ENCODE measurements around the gene RBBP6. TPM values are rescaled to one million over a fixed set of nuclear protein-coding genes. Genes with fewer than 3 reads are reported as not detected.
"Not testable (repeated sequence)": the region's sequence is repeated elsewhere in the genome, so short reads cannot be mapped to it uniquely, and the experiment has no call there.

The RBBP6 gene
- polyA plus RNA-seq, 1 donor, result 109 TPM

- no peak for DNase-seq
Observed at GRCh38 chr16:24553983-24554382, 14.6 kb downstream of the RBBP6 start.

DNA sequence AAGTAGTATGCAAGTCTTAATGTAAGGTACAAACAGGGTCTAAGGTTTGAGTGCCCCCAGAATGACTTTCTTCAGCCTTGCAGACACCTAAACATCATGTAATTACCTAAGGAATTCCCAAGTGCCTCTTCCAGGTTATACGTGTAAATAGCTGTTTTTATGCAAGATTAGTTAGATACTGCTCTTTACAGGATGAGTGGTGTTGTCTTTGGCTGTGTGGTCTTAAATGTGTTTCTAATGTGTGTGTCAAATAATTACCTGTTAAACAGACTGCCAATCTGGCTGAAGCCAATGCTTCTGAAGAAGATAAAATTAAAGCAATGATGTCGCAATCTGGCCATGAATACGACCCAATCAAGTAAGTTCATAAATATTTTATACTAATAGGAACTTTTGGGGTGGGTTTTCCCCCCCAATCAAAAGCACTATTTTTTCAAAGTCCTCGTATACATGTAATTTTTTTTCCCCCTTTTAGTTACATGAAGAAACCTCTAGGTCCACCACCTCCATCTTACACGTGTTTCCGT is 16.0 kb downstream of the RBBP6 start:
- no peak for DNase-seq

DNA sequence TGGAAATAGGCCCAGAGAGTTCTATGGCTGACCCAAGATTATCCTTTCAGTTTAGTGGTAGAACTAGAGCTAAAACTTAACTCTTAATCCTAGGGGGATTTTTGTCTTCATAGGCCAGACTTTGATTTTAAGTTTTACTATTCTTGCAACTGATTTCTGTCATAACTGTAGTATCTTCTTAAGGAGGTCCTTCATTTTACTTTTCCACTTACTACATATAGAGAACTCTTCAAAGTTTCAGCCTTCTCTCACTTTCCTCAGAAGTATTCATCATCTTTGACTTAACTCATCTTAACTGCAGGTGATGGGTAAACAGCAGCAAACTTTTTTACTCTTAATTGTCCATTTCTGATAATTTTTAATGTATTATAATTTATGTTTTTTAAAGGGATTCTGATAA is 23.4 kb downstream of the RBBP6 start:
- no peak for DNase-seq

DNA sequence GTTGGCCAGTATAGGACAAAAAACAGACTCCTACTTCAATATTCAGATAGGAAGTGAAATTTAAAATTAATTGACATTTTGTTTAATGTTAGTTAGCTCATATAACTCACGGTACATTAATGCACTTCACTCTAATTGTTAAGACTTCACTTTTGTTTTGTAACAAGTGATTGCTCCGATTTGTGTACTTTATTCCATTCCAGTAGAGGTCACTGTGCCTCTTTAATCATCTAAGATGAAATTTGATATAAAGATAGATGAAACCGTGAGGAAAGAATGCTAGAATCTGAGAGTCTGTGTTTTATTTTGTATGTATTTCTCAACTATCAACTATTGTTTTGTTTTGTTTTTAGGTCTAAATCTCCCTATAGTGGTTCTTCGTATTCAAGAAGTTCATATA is 29.0 kb downstream of the RBBP6 start:
- DNase-seq, result no peak

DNA sequence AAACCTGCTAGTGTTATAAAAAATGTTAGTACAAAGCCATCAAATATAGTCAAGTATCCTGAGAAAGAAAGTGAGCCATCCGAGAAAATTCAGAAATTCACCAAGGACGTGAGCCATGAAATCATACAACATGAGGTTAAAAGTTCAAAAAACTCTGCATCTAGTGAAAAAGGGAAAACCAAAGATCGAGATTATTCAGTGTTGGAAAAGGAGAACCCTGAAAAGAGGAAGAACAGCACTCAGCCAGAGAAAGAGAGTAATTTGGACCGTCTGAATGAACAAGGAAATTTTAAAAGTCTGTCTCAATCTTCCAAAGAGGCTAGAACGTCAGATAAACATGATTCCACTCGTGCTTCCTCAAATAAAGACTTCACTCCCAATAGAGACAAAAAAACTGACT is 31.7 kb downstream of the RBBP6 start:
- DNase-seq, result no peak

GRCh38 chr16:24572069-24572468 is 32.7 kb downstream of the RBBP6 start:
- no peak for DNase-seq

DNA sequence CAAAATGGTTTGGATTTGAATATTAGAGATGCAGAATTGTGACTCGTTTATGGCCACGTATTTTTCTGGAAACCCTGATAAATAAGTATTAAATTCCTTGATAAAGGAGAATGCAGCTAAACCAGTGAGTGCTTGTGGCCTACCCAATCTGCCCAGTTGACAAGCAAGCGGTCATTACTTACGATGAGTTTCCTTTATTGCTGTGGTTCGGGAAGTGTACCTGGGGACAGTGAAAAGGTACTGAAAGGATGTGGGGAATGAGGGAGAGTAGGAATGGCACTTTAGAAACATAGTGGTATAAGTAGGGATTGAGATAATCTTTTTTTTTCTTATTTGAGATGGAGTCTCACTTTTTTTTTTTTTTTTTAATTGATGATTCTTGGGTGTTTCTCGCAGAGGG is 33.8 kb downstream of the RBBP6 start:
- no peak for DNase-seq

DNA sequence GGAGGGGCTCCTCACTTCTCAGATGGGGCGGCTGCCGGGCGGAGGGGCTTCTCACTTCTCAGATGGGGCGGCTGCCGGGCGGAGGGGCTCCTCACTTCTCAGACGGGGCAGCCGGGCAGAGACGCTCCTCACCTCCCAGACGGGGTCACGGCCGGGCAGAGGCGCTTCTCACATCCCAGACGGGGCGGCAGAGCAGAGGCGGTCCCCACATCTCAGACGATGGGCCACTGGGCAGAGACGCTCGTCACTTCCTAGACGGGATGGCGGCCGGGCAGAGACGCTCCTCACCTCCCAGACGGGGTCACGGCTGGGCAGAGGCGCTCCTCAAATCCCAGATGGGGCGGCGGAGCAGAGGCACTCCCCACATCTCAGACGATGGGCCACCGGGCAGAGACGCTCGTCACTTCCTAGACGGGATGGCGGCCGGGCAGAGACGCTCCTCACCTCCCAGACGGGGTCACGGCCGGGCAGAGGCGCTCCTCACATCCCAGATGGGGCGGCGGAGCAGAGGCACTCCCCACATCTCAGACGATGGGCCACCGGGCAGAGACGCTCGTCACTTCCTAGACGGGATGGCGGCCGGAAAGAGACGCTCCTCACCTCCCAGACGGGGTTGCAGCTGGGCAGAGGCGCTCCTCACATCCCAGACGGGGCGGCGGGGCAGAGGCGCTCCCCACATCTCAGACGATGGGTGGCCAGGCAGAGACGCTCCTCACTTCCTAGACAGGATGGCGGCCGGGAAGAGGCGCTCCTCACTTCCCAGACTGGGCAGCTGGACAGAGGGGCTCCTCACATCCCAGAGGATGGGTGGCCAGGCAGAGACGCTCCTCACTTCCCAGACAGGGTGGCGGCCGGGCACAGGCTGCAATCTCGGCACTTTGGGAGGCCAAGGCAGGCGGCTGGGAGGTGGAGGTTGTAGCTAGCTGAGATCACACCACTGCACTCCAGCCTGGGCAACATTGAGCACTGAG is 35.4 kb downstream of the RBBP6 start:
- not testable (repeated sequence) for DNase-seq

- not testable (repeated sequence) for DNase-seq
Observed at GRCh38 chr16:24575791-24576190, 36.4 kb downstream of the RBBP6 start.

DNA sequence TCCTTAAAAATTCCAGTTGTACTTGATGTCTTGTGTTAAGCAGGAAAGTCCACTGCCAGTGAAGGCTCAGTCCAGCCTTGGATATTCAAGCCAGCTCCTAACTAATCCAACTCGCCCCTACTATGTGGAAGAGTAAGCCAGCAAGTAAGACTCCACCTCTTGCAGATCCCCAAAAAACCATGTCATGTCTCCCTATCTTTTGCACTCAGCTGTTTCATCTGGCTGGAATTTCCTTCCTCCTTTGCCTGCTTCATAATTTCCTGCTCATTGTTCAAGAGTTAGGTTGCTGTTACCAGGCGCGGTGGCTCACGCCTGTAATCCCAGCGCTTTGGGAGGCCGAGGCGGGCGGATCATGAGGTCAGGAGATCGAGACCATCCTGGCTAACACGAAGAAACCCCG is 37.8 kb downstream of the RBBP6 start:
- no peak for DNase-seq

DNA sequence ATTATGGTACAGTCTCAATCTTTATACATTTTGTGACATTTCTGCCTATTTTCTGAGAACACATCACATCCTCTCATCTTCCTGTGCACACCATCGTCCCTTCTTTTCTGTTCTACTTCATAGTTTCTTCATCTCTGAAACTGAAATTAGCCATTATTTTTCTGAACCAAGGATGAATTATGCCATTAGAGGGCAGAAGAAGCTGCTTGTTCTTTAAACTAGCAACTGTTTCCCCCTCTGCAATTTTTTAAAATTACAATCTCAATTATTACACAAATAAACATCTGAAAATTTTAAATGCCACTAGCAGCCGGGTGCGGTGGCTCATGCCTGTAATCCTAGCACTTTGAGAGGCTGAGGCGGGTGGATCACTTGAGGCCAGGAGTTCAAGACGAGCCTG is 41.3 kb downstream of the RBBP6 start:
- DNase-seq, result no peak

- DNase-seq, result no peak
Observed at GRCh38 chr16:24583494-24583893, 44.1 kb downstream of the RBBP6 start.

DNA sequence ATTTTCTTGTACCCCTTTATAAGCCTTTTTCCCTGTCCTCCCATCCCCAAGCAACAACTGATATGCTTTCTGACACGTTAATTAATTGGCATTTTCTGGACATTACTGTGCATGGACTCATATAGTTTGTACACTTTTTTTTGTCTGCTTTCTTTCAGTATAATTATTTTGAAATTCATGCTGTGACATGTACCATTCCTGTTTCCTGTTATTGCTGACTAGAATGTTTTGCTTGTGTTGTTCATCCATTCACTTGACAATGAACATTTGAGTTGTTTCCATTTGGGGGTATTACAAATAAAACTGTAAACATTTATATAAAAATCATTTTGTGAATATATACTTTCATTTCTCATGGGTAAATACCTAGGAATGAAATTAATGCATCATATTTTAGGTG is 50.6 kb downstream of the RBBP6 start:
- no peak for DNase-seq

GRCh38 chr16:24598777-24599437 is 59.5 kb downstream of the RBBP6 start:
- no peak for DNase-seq

DNA sequence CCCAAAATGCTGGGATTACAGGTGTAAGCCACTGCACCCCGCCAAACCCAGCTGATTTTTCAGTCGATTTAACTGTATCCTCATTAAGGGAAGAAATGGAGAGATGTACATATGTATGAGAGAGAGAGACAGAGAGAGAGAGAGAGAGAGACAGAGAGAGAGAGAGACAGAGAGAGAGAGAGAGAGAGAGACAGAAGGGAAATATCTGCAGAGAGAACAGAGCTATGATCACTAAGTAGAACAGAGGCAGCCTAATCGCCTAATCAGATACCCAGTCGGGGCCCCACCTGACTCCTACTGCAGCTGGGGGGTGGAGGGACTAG is 70.0 kb downstream of the RBBP6 start:
- no peak for DNase-seq

GRCh38 chr16:24609740-24610415 is 70.5 kb downstream of the RBBP6 start:
- DNase-seq, result peak; percentile 84

DNA sequence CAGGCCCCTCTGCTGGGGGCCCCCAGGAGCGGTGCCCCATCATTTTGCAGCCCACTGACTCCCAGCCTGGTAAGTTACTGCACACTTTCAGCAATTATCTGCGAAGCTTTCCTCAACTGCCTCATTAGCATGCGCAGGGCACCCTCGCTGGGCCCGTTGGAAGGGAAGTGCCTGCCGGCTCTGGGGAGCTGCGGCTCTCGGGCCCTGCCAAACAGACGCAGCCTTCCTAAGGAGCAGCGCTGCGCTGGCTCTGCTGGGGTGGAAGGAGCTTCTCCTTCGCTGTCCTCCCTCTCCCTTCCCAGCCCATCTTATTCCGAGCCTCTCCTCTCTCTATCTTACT is 71.0 kb downstream of the RBBP6 start:
- peak; percentile 21 for DNase-seq

- DNase-seq, result no peak
Observed at GRCh38 chr16:24611310-24611709, 71.9 kb downstream of the RBBP6 start.

DNA sequence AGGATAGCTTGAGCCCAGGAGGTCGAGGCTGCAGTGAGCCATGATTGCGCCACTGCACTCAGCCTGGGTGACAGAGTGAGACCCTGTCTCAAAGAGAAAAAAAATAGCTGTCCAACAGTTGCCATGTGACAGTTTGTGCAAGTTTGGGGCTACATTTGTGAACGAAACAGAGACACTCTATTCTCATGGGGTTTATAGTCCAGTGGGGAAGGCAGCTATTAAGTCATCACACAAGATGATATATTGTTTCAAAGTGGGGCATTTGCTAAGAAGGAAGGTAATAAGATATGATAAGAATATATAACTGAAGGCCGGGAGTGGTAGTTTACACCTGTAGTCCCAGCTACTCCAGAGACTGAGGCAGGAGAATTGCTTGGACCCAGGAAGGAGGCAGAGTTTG is 73.3 kb downstream of the RBBP6 start:
- DNase-seq, result no peak

DNA sequence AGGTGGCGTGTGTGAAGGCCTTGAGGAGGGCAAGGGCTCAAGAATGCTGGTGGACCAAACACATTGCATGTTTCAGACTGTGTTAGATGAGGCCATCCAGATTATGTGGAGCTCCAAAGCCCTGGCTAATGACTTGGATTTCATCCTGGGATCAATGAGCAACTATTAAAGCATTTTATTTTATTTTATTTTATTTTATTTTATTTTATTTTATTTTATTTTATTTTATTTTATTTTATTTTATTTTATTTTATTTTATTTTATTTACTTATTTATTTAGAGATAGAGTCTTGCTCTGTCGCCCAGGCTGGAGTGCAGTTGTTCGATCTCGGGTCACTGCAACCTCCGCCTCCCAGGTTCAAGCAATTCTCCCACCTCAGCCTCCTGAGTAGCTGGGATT is 73.9 kb downstream of the RBBP6 start:
- not testable (repeated sequence) for DNase-seq

- DNase-seq, result no peak
Observed at GRCh38 chr16:24617502-24617901, 78.1 kb downstream of the RBBP6 start.

All from left kidney (tissue), 2 donors.